Measurements from ENCODE around the gene FSTL4. TPM values are rescaled to one million over a fixed set of nuclear protein-coding genes. Genes with fewer than 3 reads are reported as not detected.

FSTL4 gene
- total RNA-seq, 1 donor from 2014 or later = 0.21 TPM

DNA sequence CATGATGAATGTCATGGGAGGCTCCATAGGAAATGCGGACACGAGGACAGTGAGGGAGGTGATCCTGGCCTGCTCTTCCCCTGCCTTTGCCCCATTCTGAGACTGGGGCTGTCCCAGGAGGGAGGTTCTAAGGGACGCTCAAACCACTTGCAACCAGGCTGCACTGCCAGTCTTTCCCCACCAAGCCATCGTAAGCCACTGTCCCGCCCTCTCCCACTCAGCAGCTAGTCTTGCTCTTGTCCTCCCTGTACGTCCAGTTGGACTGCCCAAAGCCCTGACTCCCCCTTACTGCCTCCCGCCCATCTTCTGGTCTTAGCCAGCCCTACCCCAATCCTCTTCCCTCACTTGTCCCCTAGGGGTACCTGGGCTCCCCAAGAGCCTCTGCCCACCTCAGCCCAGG lies 115.7 kb downstream of the FSTL4 start:
- peaks cover 2% of the 10 kb centered on the region for H3K27me3 Mint-ChIP-seq (ENCODE audit: unreplicated experiment)
- no peak overlapping the region for H3K4me3 Mint-ChIP-seq (ENCODE audit: unreplicated experiment)
- H3K27ac Mint-ChIP-seq (ENCODE audit: unreplicated experiment) = no peak overlapping the region
- TF ChIP-seq, protein P1, sequence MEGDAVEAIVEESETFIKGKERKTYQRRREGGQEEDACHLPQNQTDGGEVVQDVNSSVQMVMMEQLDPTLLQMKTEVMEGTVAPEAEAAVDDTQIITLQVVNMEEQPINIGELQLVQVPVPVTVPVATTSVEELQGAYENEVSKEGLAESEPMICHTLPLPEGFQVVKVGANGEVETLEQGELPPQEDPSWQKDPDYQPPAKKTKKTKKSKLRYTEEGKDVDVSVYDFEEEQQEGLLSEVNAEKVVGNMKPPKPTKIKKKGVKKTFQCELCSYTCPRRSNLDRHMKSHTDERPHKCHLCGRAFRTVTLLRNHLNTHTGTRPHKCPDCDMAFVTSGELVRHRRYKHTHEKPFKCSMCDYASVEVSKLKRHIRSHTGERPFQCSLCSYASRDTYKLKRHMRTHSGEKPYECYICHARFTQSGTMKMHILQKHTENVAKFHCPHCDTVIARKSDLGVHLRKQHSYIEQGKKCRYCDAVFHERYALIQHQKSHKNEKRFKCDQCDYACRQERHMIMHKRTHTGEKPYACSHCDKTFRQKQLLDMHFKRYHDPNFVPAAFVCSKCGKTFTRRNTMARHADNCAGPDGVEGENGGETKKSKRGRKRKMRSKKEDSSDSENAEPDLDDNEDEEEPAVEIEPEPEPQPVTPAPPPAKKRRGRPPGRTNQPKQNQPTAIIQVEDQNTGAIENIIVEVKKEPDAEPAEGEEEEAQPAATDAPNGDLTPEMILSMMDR (IDR thresholded peaks at IDR 0.05; ENCODE audit: unreplicated experiment) = no peak
- H3K4me1 Mint-ChIP-seq (ENCODE audit: unreplicated experiment) = no peaks in the 10 kb centered on the region
- no peak for DNase-seq (ENCODE audit: low spot score)
- no peaks in the 10 kb centered on the region for H3K9me3 Mint-ChIP-seq (ENCODE audit: unreplicated experiment)
- H3K36me3 Mint-ChIP-seq (ENCODE audit: low read depth, unreplicated experiment) = no peaks in the 10 kb centered on the region

DNA sequence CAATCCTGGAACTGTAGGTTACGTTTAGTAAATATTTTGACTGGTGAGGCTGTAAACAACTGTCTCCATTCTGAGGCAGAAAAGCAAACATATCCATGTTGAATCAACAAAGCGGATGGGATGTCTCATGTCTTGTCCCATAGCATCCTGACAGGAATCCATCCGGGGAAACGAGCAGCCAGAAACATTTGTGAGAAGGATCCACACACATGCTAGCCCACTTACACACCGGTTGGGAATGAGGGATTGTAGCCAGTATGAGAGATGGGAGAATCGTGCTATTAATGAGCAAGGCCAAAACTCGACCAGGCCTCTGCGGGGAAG lies 117.5 kb downstream of the FSTL4 start:
- no peaks in the 10 kb centered on the region for H3K36me3 Mint-ChIP-seq (ENCODE audit: low read depth, unreplicated experiment)
- H3K27me3 Mint-ChIP-seq (ENCODE audit: unreplicated experiment) = peaks cover 2% of the 10 kb centered on the region
- no peaks in the 10 kb centered on the region for H3K9me3 Mint-ChIP-seq (ENCODE audit: unreplicated experiment)
- no peak overlapping the region for H3K4me3 Mint-ChIP-seq (ENCODE audit: unreplicated experiment)
- TF ChIP-seq, protein P1 (IDR thresholded peaks at IDR 0.05; ENCODE audit: unreplicated experiment) = no peak
- DNase-seq (ENCODE audit: low spot score) = no peak
- no peaks in the 10 kb centered on the region for H3K4me1 Mint-ChIP-seq (ENCODE audit: unreplicated experiment)
- peak overlapping the region; percentile 57 for H3K27ac Mint-ChIP-seq (ENCODE audit: unreplicated experiment)

DNA sequence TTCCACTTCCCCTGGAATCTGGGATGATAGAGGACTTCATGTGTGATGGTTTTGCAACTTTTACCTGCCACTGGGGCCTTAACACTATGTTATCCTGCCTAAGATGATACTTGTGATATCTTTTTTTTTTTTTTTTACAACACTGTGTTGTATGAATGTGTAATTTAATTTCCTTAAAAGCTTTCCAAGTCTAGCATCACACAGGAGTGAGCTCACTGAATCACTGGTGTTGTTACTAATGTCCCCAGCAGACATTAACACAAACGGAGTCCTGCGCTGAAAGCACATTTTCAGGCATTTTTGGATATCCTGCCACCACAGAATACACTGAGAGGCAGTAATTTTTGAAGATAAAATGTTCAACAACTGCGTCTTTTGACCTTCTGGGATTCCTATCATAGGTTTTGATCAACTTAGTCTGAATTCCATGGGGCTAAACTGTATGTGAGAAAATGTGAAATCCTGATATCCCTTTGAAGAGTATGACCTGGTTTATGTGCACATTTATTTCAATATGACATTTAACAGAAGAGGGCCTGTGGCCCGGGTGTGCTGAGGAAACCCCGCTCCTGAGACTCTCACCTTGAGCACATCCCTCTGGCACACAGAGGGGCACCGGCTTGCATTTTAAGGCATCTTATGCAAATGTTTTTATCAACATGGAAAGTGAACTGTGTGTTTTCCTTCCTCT lies 118.0 kb downstream of the FSTL4 start:
- no peak overlapping the region for H3K27ac Mint-ChIP-seq (ENCODE audit: unreplicated experiment)
- DNase-seq (ENCODE audit: low spot score) = no peak
- H3K9me3 Mint-ChIP-seq (ENCODE audit: unreplicated experiment) = no peaks in the 10 kb centered on the region
- no peak overlapping the region for H3K4me3 Mint-ChIP-seq (ENCODE audit: unreplicated experiment)
- H3K36me3 Mint-ChIP-seq (ENCODE audit: low read depth, unreplicated experiment) = no peaks in the 10 kb centered on the region
- TF ChIP-seq, protein P1 (IDR thresholded peaks at IDR 0.05; ENCODE audit: unreplicated experiment) = no peak
- peaks cover 2% of the 10 kb centered on the region for H3K27me3 Mint-ChIP-seq (ENCODE audit: unreplicated experiment)
- H3K4me1 Mint-ChIP-seq (ENCODE audit: unreplicated experiment) = no peaks in the 10 kb centered on the region

DNA sequence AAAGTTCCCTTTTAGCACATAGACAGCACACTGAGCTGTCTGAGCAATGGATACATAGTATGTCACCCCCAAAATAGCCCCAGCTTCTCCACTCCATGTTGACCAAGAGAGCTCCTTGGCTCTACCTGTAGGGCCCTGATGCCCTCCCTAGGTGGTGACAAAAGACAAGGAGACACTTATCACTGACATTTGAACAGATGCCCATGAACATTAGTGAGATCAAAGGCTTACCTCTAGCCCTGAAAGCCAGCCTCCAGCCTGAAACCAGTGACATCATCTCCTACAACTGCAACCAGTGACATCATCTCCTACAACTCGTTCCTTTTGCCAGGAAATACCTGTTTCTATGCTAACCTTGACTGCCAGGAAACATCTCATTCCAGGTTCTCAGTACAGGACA lies 122.7 kb downstream of the FSTL4 start:
- TF ChIP-seq, protein P1 (IDR thresholded peaks at IDR 0.05; ENCODE audit: unreplicated experiment) = no peak
- Mint-ChIP-seq H3K4me1 (ENCODE audit: unreplicated experiment) (no peaks in the 10 kb centered on the region), H3K36me3 (ENCODE audit: low read depth, unreplicated experiment) (no peaks in the 10 kb centered on the region), H3K27ac (ENCODE audit: unreplicated experiment) (no peak overlapping the region), H3K4me3 (ENCODE audit: unreplicated experiment) (no peak overlapping the region), H3K27me3 (ENCODE audit: unreplicated experiment) (no peaks in the 10 kb centered on the region), H3K9me3 (ENCODE audit: unreplicated experiment) (no peaks in the 10 kb centered on the region)
- DNase-seq (ENCODE audit: low spot score) = no peak

DNA sequence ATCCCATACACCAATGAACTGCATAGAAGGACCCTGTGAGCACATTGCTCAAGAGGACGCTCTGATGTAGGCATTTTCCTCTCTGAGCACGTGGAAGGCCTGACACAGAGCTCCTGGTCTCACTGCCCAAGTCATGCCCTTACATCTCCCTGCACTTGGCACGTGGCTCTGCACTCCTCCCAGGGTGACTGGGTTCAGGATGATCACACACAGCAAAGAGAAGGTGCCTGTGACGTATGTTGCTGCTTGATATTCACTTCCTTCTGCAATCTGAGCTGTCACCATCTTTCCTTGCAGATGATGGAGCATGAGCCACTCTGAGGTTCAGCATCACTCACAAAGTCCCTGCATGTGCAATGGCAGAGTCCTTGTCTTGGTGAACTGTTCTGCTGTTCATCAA lies 125.2 kb downstream of the FSTL4 start:
- TF ChIP-seq, protein P1 (IDR thresholded peaks at IDR 0.05; ENCODE audit: unreplicated experiment) = no peak
- Mint-ChIP-seq H3K4me3 (ENCODE audit: unreplicated experiment) (no peak overlapping the region), H3K27ac (ENCODE audit: unreplicated experiment) (no peak overlapping the region), H3K4me1 (ENCODE audit: unreplicated experiment) (peaks cover under 1% of the 10 kb centered on the region), H3K9me3 (ENCODE audit: unreplicated experiment) (no peaks in the 10 kb centered on the region), H3K27me3 (ENCODE audit: unreplicated experiment) (peaks cover 2% of the 10 kb centered on the region), H3K36me3 (ENCODE audit: low read depth, unreplicated experiment) (no peaks in the 10 kb centered on the region)
- no peak for DNase-seq (ENCODE audit: low spot score)
